ENCODE measurements around the gene ABI3. TPM values are rescaled to one million over a fixed set of nuclear protein-coding genes. Genes with fewer than 3 reads are reported as not detected.

The ABI3 gene
- polyA plus RNA-seq, 1 donor, result 3.4 TPM

GRCh38 chr17:49225554-49226236 is 15.2 kb downstream of the ABI3 start:
- no peak for DNase-seq (ENCODE audit: low read depth)

DNA sequence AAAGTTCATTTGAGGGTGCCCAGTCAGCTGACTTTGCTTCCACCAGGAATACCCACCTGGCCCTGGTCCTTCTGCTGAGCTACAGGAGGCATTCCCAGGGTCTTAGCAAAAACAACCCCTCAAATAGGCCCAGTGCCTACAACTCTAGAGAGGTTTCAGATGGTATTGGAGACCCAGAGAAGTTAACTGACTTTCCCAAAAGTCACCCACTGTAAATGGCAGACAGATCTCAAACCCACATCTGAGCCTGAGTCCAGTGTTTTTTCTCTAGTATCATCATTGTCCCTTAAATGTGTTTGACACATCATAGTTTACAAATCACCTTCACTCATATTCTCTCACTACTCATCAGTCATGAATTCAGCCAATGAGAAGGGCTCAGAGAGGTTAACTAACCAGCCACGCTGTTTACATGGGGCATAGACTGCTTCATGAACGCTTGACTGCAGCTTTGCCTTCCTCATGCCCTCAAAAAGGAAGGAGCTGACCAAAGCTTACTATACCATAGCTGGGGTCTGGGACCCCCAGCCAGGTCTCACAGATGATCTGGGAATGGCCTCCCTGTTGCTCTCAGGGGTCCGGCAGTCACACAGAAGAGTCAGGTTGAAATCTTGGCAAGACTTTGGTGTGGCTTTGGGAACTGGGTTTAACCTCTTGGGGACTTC is 16.4 kb downstream of the ABI3 start:
- no peak for DNase-seq (ENCODE audit: low read depth)

DNA sequence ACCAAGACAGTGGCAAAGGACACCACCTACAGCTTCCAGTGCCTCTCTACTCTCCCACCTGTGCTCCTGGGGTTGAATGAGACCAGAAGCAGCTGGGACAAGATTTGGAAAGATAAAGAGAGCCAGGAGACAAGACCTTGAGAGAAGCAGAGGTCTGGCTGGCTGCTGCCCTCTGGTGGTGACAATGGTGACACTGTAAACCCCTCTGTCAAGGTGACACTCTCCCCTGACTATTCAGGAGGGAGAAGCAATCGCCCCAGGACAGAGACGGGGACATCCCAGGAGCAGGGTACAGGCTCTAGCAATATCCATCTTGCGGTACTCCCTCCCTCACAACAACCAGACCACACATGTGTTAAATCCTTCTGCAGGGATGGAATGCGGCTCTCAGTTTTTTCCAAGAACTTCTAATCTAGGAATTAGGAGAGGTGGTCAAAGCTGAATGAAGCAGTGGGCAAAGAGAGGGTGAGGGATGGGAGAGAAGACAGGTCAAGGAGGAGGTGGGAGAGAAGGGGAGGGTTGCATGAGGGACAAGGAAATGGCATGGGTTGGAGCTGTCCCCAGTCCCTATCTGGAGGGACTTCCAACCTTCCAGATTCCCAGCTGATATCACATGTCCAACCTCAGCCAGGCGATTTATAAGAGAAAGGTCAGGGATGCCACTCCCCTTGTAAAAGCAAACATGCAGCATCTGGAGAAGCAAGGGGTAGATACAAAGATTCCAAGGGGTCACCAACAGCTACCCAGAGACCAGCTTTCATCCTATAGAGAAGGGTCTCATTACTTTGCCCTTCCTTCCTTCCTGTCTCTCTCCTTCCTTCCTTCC is 17.1 kb downstream of the ABI3 start:
- no peak for DNase-seq (ENCODE audit: low read depth)

DNA sequence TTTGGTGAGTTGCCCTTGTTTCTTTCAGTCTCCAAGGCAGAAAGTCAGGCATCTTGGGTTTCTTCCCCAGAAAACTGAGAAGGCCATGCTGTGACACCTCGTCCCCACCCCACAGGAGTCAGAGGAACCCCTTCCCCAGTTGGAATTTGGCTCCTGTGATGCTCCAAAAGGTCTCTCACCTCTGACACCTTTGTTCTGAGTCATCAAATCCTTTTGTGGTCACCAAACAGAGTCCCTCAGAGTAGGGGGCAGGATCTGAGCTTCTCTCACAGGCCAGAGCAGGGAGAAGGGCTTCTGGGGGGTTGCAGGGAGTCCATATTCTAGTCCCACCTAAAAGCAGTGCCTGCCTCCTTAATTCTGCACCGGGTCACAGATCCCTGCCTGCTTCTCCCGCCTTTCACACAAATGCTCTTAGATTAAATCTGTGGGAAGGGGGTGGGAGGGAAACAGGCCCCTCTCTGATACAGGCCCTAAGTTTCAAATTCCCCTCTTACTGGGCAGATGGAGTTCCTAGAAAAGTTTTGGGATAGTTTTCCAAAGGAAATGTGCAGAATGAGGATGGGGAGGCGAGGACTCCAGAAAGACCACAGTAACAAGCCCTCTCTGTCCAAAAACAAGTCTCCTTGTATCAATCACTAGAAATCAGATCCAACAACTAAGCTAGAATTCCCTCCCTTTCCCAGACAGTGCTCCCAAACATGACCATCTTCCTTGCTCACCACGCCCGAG is 18.7 kb downstream of the ABI3 start:
- no peak for DNase-seq (ENCODE audit: low read depth)

DNA sequence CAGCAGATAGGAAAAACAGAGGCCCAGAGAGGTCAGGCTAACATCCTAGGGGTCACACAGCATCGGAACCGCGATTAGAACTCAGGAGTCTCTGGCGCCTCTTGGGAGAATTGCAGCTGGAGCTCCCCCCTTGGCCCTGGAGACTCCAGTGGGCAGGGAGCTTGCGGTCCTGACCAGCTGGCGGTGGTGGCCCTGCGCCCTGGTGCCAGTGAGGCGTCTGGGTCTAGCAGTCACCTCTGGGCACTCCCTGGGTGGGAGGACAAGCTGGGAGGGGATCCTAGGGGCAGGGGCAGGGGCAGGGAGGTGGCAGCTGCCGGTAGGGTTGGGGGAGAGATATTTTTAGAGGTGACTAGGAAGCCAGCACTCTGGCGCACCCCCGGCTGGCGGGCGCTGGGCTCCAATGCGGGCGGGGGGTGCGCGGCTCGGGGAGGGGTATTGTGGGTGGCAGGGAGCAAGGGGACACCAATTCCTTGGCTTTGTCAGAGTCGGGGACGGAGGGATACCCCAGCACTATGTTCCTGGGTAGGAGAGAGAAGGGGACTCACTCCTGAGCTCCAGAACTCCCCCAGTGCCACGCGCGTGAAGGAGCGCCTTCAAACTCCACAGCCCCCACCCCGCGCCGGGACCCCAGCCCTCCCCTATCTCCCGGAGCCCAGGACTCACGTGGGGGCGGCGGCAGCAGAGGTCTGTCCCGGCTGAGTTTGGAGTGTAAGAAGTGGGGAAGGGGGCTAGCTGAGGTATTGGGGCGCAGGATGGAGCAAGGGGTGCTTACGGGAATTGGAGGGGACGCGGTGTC is 19.5 kb downstream of the ABI3 start:
- DNase-seq (ENCODE audit: low read depth), result no peak

DNA sequence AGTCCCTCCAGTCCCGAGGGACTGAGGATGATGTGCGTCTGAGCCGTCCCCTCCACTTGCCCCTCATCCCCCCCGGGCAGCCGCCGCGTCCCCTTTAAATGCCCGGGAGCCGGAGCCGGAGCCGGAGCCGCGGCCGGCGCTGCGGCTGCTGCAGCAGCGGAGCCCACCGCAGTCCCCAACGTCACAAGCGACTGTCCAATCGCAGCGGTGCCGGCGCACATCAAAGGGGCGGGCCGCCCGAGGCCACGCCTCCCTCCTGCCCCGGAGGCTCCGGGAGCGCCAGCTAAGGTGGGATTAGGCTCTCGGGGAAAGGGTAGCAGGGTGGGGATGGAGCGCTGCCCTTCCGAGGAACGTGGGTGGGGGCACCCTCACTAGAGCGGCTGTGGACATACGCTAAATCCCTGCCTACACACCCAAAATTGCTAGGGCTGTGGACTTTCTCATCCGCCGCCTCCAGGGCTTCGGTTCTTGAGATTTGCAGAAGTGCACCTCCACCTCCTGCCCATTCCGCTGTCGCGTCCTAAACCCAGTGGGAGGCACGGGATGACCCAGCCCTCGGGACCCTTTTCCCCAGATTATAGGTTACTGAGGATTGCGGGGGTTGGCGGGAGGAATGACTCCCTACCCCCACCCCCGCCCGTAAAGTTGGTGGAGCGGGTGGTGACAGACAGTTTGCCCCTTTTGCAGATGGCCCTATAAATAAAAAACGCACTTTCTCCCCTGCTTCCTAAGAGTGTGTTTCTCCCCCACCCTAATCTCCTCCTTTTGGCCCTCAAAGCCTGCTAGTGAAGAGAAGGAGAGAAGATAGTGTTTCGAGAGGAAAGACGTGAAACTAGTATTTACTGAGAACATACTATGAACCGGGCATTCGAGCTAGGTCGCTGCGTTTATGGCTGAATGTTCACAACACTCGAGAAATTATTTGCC is 20.4 kb downstream of the ABI3 start, which contains the start of gene PHOSPHO1:
Gene PHOSPHO1, minus strand, starts transcription at position 152 of the 927 bp plus-strand sequence. CDS start 4,096 bp downstream, outside the sequence.
- no peak for DNase-seq (ENCODE audit: low read depth)

GRCh38 chr17:49231563-49231894 is 21.0 kb downstream of the ABI3 start:
- DNase-seq (ENCODE audit: low read depth), result no peak

DNA sequence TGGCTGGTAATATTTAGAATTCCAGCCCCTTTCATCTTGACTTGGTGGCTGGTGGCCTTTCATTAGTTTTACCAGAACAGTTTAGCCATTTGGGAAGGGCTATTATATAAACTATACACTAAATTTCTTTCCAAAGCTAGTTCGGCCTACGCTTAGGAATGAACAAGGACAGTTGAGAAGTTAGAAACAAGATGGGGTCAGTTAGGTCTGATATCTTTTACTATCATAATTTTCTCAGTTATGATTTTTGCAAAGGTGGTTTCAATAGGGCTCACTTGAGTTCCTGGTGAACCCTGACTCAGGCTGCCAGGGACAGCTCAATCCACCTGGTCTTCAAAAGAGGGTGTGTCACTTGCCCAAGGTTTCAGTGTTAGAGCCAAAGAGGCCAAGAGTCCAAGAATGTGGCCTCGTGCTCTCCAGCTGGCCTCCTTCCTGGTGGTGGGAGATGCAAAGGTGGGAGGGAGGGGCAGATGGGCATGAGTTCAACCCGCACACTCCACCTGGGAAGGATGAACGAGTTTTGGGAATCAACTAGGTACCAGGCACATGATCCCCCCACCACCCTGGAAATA is 24.1 kb downstream of the ABI3 start:
- DNase-seq (ENCODE audit: low read depth), result no peak

- DNase-seq (ENCODE audit: low read depth), result no peak
Observed at GRCh38 chr17:49235896-49236295, 25.4 kb downstream of the ABI3 start.

DNA sequence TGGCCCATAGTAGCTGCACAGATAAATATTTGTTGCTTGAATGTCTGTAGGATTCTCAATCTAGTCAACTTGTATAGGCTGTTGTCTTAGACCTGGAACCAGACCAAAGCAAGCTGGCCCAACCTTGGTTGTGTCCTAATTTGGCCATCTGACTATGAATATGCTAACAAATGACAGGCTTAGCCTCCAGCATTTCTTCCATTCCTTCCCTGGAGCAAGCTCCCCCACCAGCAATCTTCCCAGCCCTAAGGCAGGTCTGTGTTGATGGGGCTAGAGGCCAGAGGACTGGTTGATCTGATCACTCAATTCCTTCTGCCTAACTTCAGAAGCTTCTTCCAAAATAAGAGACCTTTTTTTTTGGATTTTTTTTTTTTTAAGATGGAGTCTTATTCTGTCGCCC is 29.5 kb downstream of the ABI3 start:
- DNase-seq (ENCODE audit: low read depth), result no peak

DNA sequence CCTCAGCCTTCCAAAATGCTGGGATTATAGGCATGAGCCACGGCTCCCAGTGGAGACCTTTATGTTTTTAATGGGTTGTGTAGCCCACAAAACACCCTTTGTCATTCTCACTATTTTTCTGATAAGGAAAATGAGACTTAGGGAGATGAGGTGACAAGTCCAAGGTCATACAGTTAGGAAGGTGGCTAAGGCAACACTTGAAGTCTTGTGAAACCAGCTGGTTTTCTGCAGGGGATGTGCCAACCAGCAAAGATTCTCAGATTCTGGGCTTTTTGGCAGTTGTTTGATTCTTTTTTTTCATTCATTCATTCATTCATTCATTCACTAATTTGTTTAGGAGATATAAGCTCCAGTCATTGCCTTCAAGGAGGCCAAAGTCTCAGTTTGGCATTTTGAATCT is 30.1 kb downstream of the ABI3 start:
- DNase-seq (ENCODE audit: low read depth), result no peak

DNA sequence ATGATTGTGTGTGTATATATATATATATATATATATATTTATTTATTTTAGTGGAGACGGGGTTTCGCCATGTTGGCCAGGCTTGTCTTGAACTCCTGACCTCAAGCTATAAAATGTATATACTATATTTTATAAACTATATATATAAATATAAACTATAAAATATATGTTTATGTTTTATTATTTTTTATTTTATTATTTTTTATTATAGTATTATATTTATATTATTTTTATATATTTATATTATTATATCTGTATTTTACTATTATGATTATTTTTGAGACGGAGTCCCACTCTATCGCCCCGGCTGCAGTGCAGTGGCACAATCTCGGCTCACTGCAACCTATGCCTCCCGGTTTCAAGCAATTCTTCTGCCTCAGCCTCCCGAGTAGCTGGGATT is 30.5 kb downstream of the ABI3 start:
- no peak for DNase-seq (ENCODE audit: low read depth)

DNA sequence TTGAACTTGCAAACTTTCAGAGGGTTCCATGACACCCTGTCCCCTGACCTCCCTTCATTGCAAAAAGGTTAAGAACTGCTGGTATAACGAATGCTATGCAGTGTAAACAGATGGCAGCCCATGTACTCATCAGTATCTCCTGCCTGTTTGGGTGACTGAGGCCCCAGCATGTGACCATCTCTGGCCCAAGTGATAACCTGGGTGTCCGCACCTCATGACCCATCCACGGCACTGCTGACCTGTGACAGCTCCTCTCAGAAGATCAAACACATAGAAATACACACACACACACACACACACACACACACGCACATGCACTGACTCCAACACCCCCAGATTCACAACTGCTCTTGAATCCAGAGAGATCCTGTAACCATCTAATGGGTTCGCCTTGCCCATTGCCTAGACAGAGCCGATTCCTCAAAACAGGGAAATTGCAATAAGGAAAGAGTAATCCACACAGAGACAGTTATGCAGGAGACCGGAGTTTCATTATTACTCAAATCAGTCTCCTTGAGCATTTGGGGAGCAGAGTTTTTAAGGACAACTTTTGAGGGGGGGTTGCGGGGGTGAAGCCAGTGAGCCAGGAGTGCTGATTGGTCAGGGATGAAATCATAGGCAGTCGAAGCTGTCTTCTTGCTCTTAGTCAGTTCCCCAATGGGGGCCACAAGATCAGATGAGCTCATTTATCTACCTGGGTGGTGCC is 31.3 kb downstream of the ABI3 start:
- DNase-seq (ENCODE audit: low read depth), result no peak

- no peak for DNase-seq (ENCODE audit: low read depth)
Observed at GRCh38 chr17:49242813-49243212, 32.3 kb downstream of the ABI3 start.

DNA sequence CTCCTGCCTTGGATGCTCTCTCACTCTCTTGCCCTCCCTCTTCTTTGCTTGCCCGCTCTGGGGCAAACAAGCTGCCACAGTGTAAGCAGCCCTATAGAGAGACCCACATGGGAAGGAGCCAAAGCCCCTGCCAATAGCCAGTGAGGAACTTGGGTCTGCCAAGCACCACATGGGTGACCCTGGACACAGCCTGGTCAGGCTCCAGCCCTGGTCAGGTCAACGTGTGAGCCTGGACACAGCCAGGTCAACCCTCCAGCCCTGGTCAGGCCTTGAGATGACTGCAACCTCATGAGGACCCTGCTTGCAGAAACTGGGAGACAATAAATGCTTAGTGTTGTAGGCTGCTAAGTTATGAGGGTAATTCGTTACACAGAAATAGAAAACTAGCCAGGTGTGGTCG is 34.3 kb downstream of the ABI3 start:
- no peak for DNase-seq (ENCODE audit: low read depth)

GRCh38 chr17:49247944-49248343 is 37.4 kb downstream of the ABI3 start:
- DNase-seq (ENCODE audit: low read depth), result no peak

GRCh38 chr17:49249292-49249794 is 38.8 kb downstream of the ABI3 start:
- no peak for DNase-seq (ENCODE audit: low read depth)

- no peak for DNase-seq (ENCODE audit: low read depth)
Observed at GRCh38 chr17:49249890-49250522, 39.5 kb downstream of the ABI3 start.
